Medulla oblongata (tissue), 1 donor: ENCODE results near the gene PAK5.

Experiments
- DNase-seq: peaks from one replicate; pipeline ENCODE4 v3.0.0-alpha.2; 2015; ENCODE audit errors: extremely low spot score

PAK5 gene

DNA sequence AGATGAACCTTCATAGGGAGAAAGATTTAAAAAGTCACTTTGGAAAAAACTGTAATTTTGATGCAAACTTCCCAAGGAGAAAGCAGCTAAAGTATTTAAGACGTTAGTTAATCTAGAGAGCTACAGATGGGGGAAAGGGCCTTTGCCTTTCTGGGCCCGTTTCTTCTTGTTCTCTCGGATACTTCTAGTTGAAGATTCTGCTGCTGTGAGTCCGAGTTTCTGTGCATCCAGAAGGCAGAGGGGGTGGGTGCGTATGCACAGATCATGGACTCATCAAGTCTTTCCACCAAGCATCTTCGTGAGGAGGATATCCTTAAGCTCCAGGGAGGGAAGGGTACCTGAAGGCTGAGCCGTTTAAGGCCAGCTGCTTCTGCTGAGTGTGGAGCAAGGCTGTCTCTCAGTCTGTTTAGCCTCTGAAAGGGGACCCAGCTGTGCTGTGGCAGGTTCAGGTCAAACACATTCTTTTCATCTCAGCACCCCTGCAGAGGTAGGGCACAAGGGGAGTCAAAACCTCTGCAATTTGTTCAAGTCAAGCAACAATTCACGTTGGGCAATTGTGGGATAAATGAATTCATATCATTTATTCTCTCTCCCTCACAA, 320.2 kb downstream of the PAK5 start:
- DNase-seq, result no peak

DNA sequence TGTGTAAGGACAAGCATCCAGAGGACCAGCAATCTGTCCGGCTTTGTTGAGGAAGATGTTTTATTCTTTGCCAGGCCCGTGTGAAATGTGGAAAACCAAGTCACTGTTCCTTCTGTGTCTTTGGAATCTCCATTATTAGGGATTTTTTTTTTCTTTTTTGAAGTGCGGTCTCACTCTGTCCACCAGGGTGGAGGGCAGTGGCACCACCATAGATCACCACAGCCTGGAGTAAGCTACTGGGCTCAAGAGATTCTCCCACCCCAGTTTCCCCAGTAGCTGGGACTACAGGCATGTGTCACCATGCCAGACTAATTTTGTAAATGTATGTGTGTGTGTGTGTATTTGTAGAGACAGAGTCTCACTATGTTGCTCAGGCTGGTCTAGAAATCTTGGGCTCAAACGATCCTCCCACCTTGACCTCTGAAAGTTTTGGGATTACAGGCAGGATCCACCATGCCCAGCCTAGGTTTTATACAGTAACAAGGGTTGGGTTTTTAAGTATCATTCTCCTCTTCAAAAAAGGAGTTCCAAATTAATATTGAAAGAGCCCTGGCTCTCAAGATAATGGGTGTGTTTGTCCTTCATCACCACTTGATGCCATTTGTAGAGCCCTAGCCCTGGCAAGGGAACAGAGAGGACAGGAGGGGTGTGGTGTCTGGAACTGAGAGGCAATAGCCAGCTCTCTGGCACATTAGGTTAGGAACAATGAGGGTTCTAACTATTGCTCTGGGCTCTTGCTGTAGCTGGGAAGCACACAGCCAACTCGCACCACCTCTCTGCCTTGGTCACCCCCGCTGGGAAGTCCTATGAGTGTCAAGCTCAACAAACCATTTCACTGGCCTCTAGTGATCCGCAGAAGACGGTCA, 321.3 kb downstream of the PAK5 start:
- DNase-seq, result no peak

GRCh38 chr20:9516234-9516871, 322.5 kb downstream of the PAK5 start:
- peak; percentile 19 for DNase-seq

DNA sequence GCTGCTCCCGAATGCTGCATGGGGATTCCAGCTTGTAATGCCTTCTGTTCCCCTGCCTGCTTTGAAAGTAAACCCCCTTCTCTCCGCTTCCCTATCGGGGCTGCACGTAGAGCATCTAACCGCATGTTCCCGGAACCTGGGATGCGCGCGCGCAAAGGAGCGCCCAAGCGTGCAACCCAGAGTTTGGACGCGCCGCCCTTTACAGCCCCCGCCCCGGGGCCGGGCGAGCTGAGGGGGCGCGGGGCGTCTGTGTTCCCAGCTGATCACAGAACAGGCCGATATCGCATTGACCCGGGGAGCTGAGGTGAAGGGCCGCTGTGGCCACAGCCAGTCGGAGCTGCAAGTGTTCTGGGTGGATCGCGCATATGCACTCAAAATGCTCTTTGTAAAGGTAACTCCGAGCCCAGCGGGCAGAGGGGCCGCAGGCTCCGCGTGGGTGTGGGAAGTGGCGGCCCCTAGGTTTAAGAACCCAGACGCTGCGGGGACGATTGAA, 323.1 kb downstream of the PAK5 start:
- DNase-seq, result no peak

DNA sequence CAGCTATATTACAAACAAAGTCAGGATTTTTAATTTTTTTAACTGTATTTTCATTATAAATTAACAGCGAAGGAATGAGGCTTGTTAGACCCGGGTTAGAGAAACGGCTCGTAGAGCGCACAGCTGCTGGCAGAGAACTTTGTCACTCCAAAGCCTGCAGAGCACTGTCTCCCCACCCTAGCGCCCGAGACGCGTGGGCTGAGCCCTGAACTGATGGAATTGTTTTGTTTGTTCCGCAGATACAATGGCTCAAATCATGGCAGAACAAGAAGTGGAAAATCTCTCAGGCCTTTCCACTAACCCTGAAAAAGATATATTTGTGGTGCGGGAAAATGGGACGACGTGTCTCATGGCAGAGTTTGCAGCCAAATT, 323.7 kb downstream of the PAK5 start:
- no peak for DNase-seq

GRCh38 chr20:9514461-9515213, 324.2 kb downstream of the PAK5 start, which contains the start of gene LAMP5:
Gene LAMP5, plus strand, starts transcription at chr20:9514590. Its CDS starts 263 bp downstream, at chr20:9514853.
- DNase-seq, result peak; percentile 20

GRCh38 chr20:9514072-9514460, 324.8 kb downstream of the PAK5 start:
- no peak for DNase-seq

DNA sequence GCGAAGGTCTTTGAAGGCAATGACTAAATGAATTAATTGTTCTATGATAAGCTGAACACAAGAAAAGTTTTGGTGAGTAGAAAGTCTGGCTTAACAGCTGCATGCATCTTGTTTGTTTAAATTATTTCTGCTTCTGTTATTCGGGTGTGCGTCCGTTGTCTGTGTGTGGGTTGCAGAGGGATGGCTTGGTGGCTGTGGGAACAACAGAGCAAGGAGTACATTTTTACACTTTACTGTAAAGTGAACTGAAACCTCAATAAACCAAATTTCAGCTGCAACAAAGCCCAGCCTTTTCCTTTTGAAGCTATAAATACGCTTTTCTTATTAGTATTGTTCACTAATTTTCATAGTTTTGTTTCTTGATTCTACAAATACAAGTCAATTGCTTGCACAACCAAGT, 328.0 kb downstream of the PAK5 start:
- no peak for DNase-seq

DNA sequence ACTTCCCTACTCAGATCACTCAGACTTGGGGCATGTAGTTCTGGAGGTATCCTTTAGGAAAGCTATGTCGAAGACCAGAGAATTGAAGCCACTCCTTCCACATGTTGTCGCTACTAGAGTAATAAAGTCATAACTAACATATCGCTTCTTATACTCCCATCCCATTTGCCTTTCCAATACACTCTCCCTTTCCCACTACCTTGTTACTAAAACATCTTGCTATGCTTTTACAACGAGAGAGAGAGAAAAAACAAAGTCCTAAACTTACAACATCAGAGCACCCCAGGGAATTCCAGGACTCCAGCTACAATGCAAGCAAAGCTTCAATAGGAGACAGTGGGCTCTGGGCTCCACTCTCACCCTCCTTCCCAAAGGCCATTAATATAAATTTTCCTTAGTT, 329.6 kb downstream of the PAK5 start:
- DNase-seq, result no peak

- no peak for DNase-seq
Observed at GRCh38 chr20:9508696-9509178, 330.1 kb downstream of the PAK5 start.

DNA sequence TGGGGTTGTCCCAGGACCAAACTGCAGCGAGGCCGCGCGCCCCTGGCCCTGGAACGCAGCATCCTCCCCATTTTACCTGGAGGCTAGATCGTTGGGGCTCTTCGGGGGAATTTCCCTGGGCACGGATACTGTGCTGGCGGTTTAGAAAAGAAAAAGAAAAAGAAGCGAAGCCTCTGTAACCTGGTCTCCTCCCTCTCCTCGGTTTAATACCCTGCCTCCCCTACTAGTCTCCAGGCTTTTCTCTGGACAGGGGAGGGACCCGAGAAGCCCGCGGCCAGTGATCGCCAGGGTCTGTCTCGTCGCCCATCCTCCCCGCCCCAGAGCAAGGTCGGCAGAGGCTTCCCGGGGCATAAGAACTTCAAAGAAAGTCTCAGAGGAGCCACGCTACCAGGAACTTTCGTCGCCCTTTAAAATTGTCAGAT, 330.6 kb downstream of the PAK5 start:
- DNase-seq, result no peak

DNA sequence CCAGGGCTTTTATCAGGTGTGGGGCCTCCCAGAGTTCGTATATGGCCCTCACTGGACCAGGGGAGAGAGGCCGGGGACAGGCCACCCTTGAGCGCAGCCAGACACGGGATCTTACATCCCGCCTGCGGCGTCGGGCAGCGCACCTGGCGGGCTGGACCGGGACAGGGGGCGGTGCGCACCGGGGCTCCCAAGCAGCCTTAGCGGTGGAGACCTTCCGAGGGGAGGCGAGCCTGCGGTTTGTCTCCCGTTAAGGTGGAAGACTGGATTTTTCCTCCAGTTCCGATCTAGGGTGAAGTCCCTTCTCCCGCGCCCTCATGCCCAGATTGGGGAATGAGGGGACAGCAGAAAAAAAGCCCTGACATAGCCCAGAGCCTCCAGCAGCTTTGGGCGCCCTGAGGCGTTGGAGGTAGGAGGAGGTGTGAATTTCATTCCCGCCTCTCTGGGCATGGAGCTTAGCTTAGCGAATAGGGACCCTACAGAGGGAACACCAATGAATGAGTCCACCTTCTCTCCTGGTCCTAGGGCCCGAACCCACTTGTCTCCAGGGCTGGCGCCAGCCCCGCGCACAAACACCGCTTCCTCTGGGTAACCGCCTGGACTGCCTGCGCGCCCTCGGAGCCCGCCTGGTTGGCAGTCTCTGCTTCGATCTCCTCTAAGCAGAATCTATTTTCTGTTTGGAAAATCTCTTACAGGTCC, 331.2 kb downstream of the PAK5 start:
- no peak for DNase-seq

- no peak for DNase-seq
Observed at GRCh38 chr20:9506964-9507369, 331.9 kb downstream of the PAK5 start.

DNA sequence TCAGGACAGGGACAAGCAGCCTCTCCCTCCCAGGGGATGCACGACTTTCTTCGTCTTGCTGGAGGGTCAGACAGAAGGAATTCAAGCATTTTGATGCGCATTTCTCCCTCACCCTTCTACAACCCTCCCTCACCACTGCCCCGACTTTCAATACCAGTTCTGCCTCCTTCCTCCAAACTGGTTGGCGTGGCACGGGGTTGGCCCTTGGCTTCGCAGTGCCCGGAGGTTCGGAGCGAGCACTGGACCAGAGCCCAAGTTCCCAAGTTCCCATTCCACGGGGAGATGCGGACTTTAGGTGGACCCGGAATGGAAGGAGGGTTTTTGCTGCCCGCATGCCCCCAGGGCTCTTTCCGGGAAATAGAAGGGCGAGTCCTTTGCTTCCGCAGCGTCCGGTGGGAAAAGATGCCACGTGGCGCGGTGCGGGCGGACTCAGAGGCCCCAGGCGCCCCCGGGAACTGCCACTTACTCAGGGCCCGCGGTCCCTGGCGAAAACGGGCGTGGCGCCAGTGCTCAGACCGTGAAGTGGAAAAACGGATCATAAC, 332.5 kb downstream of the PAK5 start:
- DNase-seq, result no peak

- peak; percentile 38 for DNase-seq
Observed at GRCh38 chr20:9503526-9504245, 335.2 kb downstream of the PAK5 start.

DNA sequence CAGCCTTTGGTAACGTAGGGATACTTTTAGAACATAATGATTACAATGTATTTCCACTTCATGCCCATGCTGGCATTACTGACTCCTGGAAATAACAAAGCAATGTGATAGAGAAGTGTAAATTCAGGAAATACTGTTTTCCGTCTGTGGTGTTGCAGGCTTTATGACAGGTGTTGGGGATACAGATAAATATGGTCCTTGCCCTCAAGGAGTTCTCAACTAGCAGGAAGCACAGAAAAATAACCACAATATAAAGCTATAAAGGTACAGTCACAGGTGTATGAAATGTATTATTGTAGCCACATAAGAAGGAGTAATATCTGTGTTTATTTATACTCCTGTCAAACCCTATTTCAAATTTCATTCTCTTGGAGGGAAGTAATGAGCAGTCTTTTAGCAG, 337.4 kb downstream of the PAK5 start:
- DNase-seq, result no peak

- peak; percentile 65 for DNase-seq
Observed at GRCh38 chr20:9500121-9500520, 338.8 kb downstream of the PAK5 start.

GRCh38 chr20:9499126-9499899, 339.6 kb downstream of the PAK5 start:
- DNase-seq, result no peak

DNA sequence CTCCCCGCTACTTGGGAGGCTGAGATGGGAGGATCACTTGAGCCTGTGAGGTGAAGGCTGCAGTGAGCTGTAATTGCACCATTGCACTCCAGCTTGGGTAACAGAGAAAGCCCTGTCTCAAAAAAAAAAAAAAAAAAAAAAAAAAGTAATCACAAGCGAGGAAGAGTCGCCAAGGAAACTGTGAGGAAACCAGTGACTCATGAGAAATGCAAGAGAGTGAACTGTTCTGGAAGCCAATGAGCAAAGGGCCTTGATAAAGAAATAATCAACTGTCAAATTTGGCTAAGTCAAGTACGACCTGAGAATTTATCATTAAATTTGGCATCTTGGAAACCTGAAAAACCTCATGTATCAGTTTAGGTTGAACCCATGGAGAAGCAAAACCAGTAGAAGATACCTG, 340.6 kb downstream of the PAK5 start:
- no peak for DNase-seq
